ENCODE measurements around the gene RPS21.

GRCh38 chr20:62349556-62350097 is 37.3 kb upstream of the RPS21 start:
- no peak for TF ChIP-seq POLR2AphosphoS5 (IDR thresholded peaks at IDR 0.05)
- TF ChIP-seq, protein P1, sequence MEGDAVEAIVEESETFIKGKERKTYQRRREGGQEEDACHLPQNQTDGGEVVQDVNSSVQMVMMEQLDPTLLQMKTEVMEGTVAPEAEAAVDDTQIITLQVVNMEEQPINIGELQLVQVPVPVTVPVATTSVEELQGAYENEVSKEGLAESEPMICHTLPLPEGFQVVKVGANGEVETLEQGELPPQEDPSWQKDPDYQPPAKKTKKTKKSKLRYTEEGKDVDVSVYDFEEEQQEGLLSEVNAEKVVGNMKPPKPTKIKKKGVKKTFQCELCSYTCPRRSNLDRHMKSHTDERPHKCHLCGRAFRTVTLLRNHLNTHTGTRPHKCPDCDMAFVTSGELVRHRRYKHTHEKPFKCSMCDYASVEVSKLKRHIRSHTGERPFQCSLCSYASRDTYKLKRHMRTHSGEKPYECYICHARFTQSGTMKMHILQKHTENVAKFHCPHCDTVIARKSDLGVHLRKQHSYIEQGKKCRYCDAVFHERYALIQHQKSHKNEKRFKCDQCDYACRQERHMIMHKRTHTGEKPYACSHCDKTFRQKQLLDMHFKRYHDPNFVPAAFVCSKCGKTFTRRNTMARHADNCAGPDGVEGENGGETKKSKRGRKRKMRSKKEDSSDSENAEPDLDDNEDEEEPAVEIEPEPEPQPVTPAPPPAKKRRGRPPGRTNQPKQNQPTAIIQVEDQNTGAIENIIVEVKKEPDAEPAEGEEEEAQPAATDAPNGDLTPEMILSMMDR (IDR thresholded peaks at IDR 0.05): no peak
- TF ChIP-seq POLR2A (IDR thresholded peaks at IDR 0.05): no peak
